Mammary epithelial cell (primary cell): Measurements from ENCODE around the gene LAG3.

Experiments used
- EZH2 ChIP-seq: IDR thresholded peaks from 2 replicates; pipeline ENCODE4 v1.6.1; 2012; ENCODE audit warnings: low read length, inconsistent platforms, borderline replicate concordance
- TF ChIP-seq, protein P1 (sequence below), 2 donors: IDR thresholded peaks in 1 of 2; conservative IDR thresholded peaks in 1 of 2; 2 replicates each; pipeline ENCODE4 v1.5.1; 2011 to 2012; ENCODE audit warnings: inconsistent platforms in 2 of 2, low read length in 2 of 2, mild to moderate bottlenecking in 2 of 2, control low read depth in 1 of 2, low read depth in 1 of 2; ENCODE audit not compliant: insufficient read depth in 1 of 2; ENCODE audit errors: extremely low read depth in 1 of 2

DNA sequence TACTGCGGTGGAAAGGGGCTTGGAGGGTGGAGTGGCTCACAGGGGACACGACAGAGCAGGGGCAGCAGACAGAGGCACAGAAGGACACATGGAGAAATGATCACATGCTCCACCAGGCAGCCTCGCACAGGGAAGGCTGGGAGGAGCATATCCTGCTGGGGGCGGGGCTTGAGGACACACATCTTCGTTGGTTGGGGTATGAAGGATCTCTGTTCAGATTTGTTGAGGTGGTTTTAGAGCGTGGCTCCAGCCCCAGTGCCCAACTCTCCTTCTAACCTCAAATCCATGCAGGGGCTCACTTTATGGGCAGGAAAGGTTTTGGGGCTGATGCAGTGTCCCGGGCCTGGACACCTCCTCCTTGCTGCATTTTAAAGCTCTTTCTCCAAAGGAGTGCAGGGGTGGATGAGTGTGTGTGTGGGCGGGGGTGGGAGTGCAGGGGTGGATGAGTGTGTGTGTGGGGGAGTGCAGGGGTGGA lies 55.2 kb downstream of the LAG3 start:
- TF ChIP-seq, protein P1, sequence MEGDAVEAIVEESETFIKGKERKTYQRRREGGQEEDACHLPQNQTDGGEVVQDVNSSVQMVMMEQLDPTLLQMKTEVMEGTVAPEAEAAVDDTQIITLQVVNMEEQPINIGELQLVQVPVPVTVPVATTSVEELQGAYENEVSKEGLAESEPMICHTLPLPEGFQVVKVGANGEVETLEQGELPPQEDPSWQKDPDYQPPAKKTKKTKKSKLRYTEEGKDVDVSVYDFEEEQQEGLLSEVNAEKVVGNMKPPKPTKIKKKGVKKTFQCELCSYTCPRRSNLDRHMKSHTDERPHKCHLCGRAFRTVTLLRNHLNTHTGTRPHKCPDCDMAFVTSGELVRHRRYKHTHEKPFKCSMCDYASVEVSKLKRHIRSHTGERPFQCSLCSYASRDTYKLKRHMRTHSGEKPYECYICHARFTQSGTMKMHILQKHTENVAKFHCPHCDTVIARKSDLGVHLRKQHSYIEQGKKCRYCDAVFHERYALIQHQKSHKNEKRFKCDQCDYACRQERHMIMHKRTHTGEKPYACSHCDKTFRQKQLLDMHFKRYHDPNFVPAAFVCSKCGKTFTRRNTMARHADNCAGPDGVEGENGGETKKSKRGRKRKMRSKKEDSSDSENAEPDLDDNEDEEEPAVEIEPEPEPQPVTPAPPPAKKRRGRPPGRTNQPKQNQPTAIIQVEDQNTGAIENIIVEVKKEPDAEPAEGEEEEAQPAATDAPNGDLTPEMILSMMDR (conservative IDR thresholded peaks at IDR 0.05 in 1 of 2, IDR thresholded peaks at IDR 0.05 in 1 of 2; ENCODE audit: extremely low read depth in 1 of 2, insufficient read depth in 1 of 2, low read depth in 1 of 2, low read length in 2 of 2), result no peak
- TF ChIP-seq EZH2, result peak; percentile 5
